Astrocyte of the cerebellum (primary cell): Measurements from ENCODE around the gene ANGPTL5.
"Not testable (repeated sequence)": the region's sequence is repeated elsewhere in the genome, so short reads cannot be mapped to it uniquely, and the experiment has no call there.

Experiments used
- DNase-seq: peaks from one replicate; pipeline ENCODE4 v3.0.0-alpha.2; 2011; ENCODE audit warnings: low read depth
- H3K4me3 ChIP-seq: 2 replicates; pipeline ENCODE4 v1.5.1; 2011; ENCODE audit warnings: mild to moderate bottlenecking, low read depth, low read length, moderate library complexity
- CTCF ChIP-seq: IDR thresholded peaks from 2 replicates; pipeline ENCODE4 v1.5.1; 2012; ENCODE audit warnings: low read length, low read depth, moderate library complexity, mild to moderate bottlenecking; ENCODE audit errors: missing control alignments
- in situ Hi-C: cut with HindIII; loops from 2 replicates; pipeline ENCODE4 v1.10.0; 2017; ENCODE audit warnings: low sequenced_read_pairs

The ANGPTL5 gene

DNA sequence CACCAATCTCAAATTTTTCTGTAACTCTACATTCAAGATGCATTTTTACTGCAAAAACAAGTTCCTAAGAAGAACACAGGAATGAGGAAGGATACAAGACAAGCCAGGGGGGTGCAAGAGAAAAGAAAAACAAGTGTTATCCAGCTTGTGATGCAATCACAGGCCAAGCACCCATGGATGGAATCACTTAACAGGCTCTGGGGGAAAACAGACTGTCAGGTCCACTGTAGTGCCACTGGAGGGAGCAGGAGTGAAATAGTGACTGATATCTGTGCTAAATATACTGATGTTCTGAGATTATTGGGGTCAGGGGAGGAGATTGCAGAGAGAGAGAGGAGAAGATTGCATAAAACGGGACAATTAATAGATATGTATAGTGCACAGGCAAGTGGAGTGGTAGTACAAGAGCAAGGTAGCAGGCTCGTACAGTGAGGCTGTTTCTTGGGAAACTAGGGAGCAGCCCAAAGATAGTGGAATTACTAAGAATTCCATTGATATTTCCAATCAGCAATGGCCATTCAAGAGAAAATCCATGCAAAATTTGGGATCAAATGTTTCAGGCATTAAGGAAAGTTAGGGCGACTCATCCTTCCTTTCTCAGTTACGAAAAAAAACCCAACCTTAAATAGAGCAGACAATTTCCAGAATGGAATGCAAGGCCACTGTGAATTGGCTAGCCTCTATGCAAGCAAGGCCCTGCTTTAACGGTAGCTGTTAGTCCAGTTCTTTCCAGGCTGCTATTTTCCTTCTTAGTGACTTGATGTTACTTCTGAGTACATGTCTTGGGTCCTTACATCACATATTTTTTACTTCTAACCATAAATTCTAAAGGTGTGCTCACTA, 53.7 kb downstream of the ANGPTL5 start:
- peak; percentile 76 for TF ChIP-seq CTCF
- no peak overlapping the region for H3K4me3 ChIP-seq
- DNase-seq: peak; percentile 47
- in situ Hi-C loops: loop anchor here (5.0 kb wide), 1 partner anchor 145 kb away; no protein-coding TSS in a partner anchor

GRCh38 chr11:101860696-101861427, 55.5 kb downstream of the ANGPTL5 start:
- TF ChIP-seq CTCF: peak; percentile 81
- no peak overlapping the region for H3K4me3 ChIP-seq
- DNase-seq: peak; percentile 59
- in situ Hi-C loops: loop anchor here (5.0 kb wide), 1 partner anchor 146 kb away; no protein-coding TSS in a partner anchor

- H3K4me3 ChIP-seq, in situ Hi-C loops, DNase-seq: not testable (repeated sequence)
Observed at GRCh38 chr11:101852260-101852659, 64.1 kb downstream of the ANGPTL5 start.

- no peak overlapping the region for H3K4me3 ChIP-seq
- in situ Hi-C loops: no loop called here
- TF ChIP-seq CTCF: no peak
- DNase-seq: no peak
Observed at GRCh38 chr11:101848262-101848661, 68.1 kb downstream of the ANGPTL5 start.

GRCh38 chr11:101844608-101845007, 71.7 kb downstream of the ANGPTL5 start:
- DNase-seq: no peak
- in situ Hi-C loops: no loop called here
- no peak overlapping the region for H3K4me3 ChIP-seq
- no peak for TF ChIP-seq CTCF

DNA sequence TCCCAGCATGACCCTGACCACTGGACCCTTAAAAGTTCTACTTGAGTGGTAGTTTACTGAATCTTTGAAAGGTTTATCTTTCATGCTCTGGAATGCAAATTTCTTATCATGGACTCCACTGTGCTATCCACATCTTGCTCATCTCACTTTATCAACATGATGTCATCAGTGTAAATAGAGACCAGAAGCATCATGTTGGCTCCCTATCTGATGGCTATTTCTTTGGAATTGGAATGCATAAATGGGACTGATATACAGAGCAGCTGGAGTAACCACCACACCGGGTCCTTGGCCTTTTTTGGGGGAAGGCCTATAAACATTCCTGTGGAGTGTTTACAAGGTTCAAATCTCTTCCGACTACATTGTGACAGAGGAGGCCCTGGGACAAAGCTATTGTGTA, 75.6 kb downstream of the ANGPTL5 start:
- in situ Hi-C loops: no loop called here
- no peak for TF ChIP-seq CTCF
- H3K4me3 ChIP-seq: no peak overlapping the region
- DNase-seq: no peak
